Sigmoid colon (tissue), 7 donors: ENCODE results near the gene ZSWIM6. TPM values are rescaled to one million over a fixed set of nuclear protein-coding genes. Genes with fewer than 3 reads are reported as not detected.

Source experiments
- DNase-seq: peaks from one replicate; pipeline ENCODE4 v3.0.0-alpha.2; 2019
- H3K27ac ChIP-seq, 4 donors: fragments of 200-600 bp; sonication (generic); one replicate each; pipeline ENCODE4 v1.5.1; 2016 to 2019; ENCODE audit warnings: mild to moderate bottlenecking in 1 of 4
- H3K27me3 ChIP-seq, 3 donors: fragments of 200-600 bp; sonication (generic); one replicate each; pipeline ENCODE4 v1.5.1; 2019; ENCODE audit warnings: mild to moderate bottlenecking in 1 of 3
- H3K36me3 ChIP-seq, 4 donors: fragments of 200-600 bp; sonication (generic); one replicate each; pipeline ENCODE4 v1.5.1; 2016 to 2019
- H3K4me1 ChIP-seq, 4 donors: fragments of 200-600 bp; sonication (generic); one replicate each; pipeline ENCODE4 v1.5.1; 2017 to 2019
- H3K4me3 ChIP-seq, 4 donors: fragments of 200-600 bp; sonication (generic); one replicate each; pipeline ENCODE4 v1.5.1; 2017 to 2019; ENCODE audit warnings: mild to moderate bottlenecking in 2 of 4, moderate library complexity in 1 of 4
- H3K9me3 ChIP-seq, 4 donors: fragments of 200-600 bp in 3 of 4; sonication (generic) in 3 of 4; one replicate each; pipeline versions ENCODE4 v1.5.1 to v1.6.1; 2013 to 2019
- CTCF ChIP-seq, 4 experiments: fragments of 450-650 bp in 3 of 4; fragments of 200-600 bp in 1 of 4; IDR thresholded peaks; one replicate each; pipeline ENCODE4 v1.5.1; 2016 to 2019; ENCODE audit warnings: antibody characterized with exemption in 4 of 4, mild to moderate bottlenecking in 3 of 4, moderate library complexity in 2 of 4
- EP300 ChIP-seq, 4 donors: sonication (generic); formaldehyde crosslinking; IDR thresholded peaks; one replicate each; pipeline ENCODE4 v1.6.1; 2017; ENCODE audit warnings: antibody characterized with exemption in 4 of 4
- POLR2A ChIP-seq, 2 donors: fragments of 450-650 bp; IDR thresholded peaks; one replicate each; pipeline ENCODE4 v1.6.1; 2016; ENCODE audit warnings: antibody characterized with exemption in 2 of 2, mild to moderate bottlenecking in 2 of 2, moderate library complexity in 2 of 2
- POLR2AphosphoS5 ChIP-seq, 4 donors: sonication (generic); formaldehyde crosslinking; IDR thresholded peaks; one replicate each; pipeline ENCODE4 v1.6.1; 2017; ENCODE audit warnings: antibody characterized with exemption in 4 of 4
- WGBS, 2 donors: extraction: QIAGEN DNeasy Blood & Tissue Kit; methylation state at CpG; one replicate each; pipeline ENCODE4 v1.1.7; 2013; 5-methylcytosine and 5-hydroxymethylcytosine counted together
- intact Hi-C: fragments of 100-400 bp; cut with DNase I; formaldehyde crosslinking; loops from one replicate; pipeline ENCODE4 v1.15.1; 2023
- polyA plus RNA-seq, 3 donors: library from polyadenylated mRNA; stranded (reverse); fragments of 200-250 nt; gene quantifications; one replicate each; pipeline ENCODE4 v1.2.3, GENCODE V29; 2013
- total RNA-seq, 4 donors: library from RNA; depleted of rRNA; stranded (reverse); fragments of >200 nt; gene quantifications; one replicate each; pipeline ENCODE4 v1.1.0, GENCODE V29; 2016
- donor health status: healthy with polysubstance abuse.
- donor health status: Bipolar disorder and iron deficiency.
- donor health status: healthy.

ZSWIM6 gene
- total and polyA plus RNA-seq, 7 donors, result 4.2 to 17.7 (median 11.3) TPM

- WGBS, 2 donors, result 76 to 88% methylated on average over 2 of the region's 2 CpGs
- Histone ChIP-seq H3K36me3 (no peaks in the 10 kb centered on the region), H3K27me3 (no peaks in the 10 kb centered on the region), H3K4me3 (no peak overlapping the region), H3K4me1 (no peaks in the 10 kb centered on the region), H3K9me3 (no peaks in the 10 kb centered on the region), H3K27ac (no peak overlapping the region)
- no peak for DNase-seq
- TF ChIP-seq POLR2A (IDR thresholded peaks at IDR 0.05) (no peak), CTCF (IDR thresholded peaks at IDR 0.05) (no peak), EP300 (IDR thresholded peaks at IDR 0.05) (no peak), POLR2AphosphoS5 (IDR thresholded peaks at IDR 0.05) (no peak)
- intact Hi-C loops, result no loop called here
These were observed 256.2 kb downstream of the ZSWIM6 start for GRCh38 chr5:61588216-61588615.

- Histone ChIP-seq H3K9me3 (no peaks in the 10 kb centered on the region), H3K27ac (no peak overlapping the region), H3K36me3 (no peaks in the 10 kb centered on the region), H3K27me3 (no peaks in the 10 kb centered on the region), H3K4me3 (no peak overlapping the region), H3K4me1 (no peaks in the 10 kb centered on the region)
- intact Hi-C loops, result no loop called here
- 80 to 84% methylated on average over 4 of the region's 4 CpGs for WGBS, 2 donors
- no peak for TF ChIP-seq CTCF (IDR thresholded peaks at IDR 0.05)
- TF ChIP-seq POLR2AphosphoS5 (IDR thresholded peaks at IDR 0.05), result no peak
- TF ChIP-seq EP300 (IDR thresholded peaks at IDR 0.05), result no peak
- no peak for TF ChIP-seq POLR2A (IDR thresholded peaks at IDR 0.05)
- DNase-seq, result no peak
These were observed 257.9 kb downstream of the ZSWIM6 start for GRCh38 chr5:61589946-61590345.

DNA sequence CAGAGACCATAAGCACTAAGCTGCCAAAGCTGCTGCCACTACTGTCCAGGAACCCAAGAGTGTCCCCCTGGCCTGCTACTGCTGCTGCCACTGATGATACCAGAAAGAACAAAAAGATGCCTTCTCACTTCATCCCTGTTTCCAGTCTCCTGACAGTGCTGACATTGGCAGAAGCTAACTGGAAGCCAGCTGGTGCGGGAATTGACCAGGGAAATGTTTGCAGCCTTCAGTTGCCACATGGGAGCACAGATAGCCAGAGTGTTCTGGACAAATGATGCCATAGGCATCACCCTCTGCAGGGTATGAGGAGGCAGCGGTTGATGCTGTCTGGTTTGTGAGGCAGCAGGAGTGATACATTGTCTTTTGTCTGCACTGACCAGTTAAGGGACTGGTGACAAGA lies 258.4 kb downstream of the ZSWIM6 start:
- H3K9me3 ChIP-seq, result no peaks in the 10 kb centered on the region
- H3K4me1 ChIP-seq, result no peaks in the 10 kb centered on the region
- intact Hi-C loops, result no loop called here
- DNase-seq, result no peak
- H3K27ac ChIP-seq, result no peak overlapping the region
- TF ChIP-seq CTCF (IDR thresholded peaks at IDR 0.05), result no peak
- TF ChIP-seq POLR2AphosphoS5 (IDR thresholded peaks at IDR 0.05), result no peak
- TF ChIP-seq EP300 (IDR thresholded peaks at IDR 0.05), result no peak
- no peaks in the 10 kb centered on the region for H3K36me3 ChIP-seq
- H3K4me3 ChIP-seq, result no peak overlapping the region
- no peaks in the 10 kb centered on the region for H3K27me3 ChIP-seq
- 94 to 96% methylated on average over 2 of the region's 2 CpGs for WGBS, 2 donors

DNA sequence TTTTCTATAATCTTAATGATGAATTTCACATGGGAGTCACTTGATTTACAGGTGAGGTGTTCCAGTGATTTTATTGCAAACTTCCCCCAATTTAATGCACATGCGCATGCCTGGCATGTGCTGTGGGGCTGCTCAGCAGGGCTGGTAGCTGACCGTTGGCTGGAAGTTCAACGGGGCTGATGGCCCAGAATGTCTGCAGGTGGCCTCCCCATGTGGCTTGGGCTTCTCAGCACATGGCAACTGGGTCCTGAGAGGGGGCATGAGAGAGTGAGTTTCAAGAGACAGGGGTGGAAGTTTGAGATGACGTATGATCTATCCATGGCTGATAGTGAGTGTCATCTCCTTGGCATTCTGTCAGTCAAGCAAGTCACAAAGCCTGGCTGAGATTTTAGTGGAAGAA lies 259.8 kb downstream of the ZSWIM6 start:
- H3K4me1 ChIP-seq, result no peaks in the 10 kb centered on the region
- no peaks in the 10 kb centered on the region for H3K36me3 ChIP-seq
- intact Hi-C loops, result no loop called here
- no peak for TF ChIP-seq POLR2AphosphoS5 (IDR thresholded peaks at IDR 0.05)
- no peak for TF ChIP-seq CTCF (IDR thresholded peaks at IDR 0.05)
- no peak for TF ChIP-seq POLR2A (IDR thresholded peaks at IDR 0.05)
- no peak for TF ChIP-seq EP300 (IDR thresholded peaks at IDR 0.05)
- H3K27ac ChIP-seq, result no peak overlapping the region
- no peak overlapping the region for H3K4me3 ChIP-seq
- no peaks in the 10 kb centered on the region for H3K9me3 ChIP-seq
- 96% methylated on average over 4 of the region's 4 CpGs for WGBS, 2 donors
- no peak for DNase-seq
- H3K27me3 ChIP-seq, result no peaks in the 10 kb centered on the region

DNA sequence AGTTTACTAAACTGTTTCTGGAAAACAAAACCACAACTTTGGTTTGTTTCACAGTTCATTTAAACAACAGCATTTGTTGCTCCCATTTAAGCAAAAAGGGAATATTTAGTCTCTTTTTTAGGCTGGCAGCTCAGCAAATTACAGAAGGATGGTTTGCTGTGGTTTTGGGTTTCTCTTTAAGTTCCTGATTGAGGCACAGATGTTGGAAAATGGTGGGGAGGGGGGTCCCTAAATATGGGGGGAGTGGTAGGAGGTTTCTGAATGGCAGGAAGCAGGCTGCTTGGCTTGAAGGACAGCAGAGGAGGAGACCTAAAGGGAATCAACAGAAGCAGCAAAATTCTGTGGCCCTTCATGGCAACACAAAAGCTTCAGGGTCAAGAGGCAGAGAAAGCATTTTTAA lies 263.4 kb downstream of the ZSWIM6 start:
- no peaks in the 10 kb centered on the region for H3K27me3 ChIP-seq
- H3K4me1 ChIP-seq, result no peaks in the 10 kb centered on the region
- no peak for DNase-seq
- intact Hi-C loops, result no loop called here
- H3K4me3 ChIP-seq, result no peak overlapping the region
- H3K9me3 ChIP-seq, result no peaks in the 10 kb centered on the region
- TF ChIP-seq POLR2A (IDR thresholded peaks at IDR 0.05) (no peak), CTCF (IDR thresholded peaks at IDR 0.05) (no peak), EP300 (IDR thresholded peaks at IDR 0.05) (no peak)
- no peak overlapping the region for H3K27ac ChIP-seq
- no peaks in the 10 kb centered on the region for H3K36me3 ChIP-seq
